Activated T-cell treated with anti-CD3 and anti-CD28 coated beads, Interleukin-2, amount 50 U/mL, for 1 hour (primary cell): ENCODE measurements around the gene DQX1.
"Not testable (repeated sequence)": the region's sequence is repeated elsewhere in the genome, so short reads cannot be mapped to it uniquely, and the experiment has no call there.

ENCODE experiments used
- DNase-seq: peaks from one replicate; pipeline ENCODE4 v3.0.0-alpha.2; 2020

The DQX1 gene

DNA sequence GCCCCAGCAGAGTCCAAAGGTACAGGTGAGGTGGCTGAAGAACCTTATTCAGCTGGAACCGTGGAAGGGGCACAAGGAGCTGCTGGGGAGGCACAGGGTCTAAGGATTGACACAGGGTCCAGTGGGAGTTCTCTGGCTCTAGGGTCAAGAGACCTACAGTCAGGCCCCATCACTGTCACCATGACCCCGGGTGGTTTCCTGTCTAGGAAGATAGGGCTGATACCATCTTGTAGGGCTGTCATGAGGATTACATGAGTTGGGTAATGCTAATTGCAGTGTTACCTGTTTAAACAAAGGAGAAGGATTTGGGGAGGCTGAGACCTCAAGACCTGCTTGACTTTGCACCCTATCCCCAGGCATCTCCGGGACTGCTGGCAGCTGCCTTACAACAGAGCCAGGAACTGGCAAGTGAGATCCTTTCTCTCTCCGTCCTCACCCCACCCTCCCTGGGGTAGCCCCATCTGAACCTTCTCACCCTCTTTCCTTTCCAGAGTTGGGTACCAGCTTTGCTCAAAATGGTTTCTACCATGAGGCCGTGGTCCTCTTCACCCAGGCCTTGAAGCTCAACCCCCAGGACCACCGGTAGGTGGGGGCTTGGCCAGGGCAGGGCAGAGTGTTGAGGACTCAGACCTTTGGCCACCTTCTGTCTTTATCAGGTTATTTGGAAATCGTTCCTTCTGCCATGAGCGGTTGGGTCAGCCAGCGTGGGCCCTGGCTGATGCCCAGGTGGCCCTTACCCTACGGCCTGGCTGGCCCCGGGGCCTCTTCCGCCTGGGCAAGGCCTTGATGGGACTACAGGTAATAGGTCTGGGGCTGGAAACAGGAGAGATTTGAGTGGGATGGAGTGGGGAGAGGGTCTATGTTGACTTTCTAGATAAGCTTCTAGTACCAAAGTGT is 34.1 kb downstream of the DQX1 start:
- DNase-seq = no peak

DNA sequence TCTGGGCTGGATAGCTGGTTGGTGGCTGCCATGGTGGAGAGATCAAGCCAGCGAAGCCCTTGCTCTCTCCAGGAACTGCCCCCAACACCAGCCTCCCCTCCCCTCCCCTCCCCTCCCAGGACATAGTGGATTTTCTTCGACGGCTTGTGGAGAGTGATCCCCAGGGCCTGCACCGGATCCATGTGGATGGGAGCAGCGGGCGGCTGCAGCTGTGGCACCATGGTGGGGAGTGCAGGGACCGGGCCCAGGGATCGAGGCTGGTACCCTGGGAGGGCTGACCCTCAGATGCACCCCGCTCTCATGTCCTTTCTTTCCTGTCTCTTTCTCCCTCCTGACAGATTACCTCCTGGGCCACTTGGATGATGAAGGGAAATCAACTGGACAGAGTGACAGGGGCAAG is 36.1 kb downstream of the DQX1 start:
- DNase-seq = no peak

DNA sequence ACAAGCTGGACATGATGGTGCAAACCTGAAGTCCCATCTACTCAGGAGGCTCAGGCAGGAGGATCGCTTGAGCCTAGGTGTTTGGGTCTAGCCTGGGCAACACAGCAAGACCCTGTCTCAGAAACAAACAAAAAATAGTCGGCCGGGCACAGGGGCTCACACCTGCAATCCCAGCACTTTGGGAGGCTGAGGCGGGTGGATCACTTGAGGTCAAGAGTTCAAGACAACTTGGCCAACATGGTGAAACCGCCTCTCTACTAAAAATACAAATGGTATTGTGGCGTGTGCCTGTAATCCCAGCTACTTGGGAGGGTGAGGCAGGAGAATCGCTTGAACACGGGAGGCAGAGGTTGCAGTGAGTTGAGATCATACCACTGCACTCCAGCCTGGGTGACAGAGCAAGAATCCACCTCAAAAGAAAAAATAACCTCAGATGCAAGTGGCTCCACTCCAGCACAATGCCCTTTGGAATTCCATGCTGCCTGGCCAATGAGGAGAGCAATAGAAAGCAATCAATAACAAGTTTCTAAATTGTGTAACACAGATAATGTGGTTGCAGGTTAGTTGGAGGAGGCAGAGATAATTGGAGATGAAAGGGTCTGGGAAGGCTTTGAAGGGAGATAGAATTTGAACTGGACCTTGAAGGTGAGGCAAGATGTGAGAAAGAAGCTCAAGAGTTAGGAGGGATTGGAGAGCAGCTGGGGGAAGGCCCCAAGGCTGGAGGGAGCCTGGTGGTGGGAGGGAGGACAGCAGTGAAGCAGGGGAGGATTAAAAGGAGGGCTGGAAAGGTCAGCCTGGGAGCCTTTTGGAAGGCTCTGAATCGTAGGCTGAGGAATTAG is 37.2 kb downstream of the DQX1 start:
- DNase-seq = no peak

DNA sequence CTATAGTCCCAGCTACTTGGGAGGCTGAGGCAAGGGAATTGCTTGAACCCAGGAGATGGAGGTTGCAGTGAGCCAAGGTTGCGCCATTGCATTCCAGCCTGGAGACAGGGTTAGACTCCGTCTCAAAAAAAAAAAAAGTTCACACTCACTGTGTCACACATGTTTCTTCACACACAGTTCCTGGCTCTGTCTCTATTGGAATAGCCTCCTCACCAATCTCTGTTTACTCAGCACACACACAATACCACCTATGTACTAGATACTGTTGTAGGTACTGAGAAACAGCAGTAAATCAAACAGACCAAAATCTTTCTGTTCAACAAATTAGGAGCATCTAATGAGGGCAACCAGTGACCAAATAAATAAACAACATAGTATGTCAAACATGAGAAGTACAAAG is 39.9 kb downstream of the DQX1 start:
- no peak for DNase-seq

DNA sequence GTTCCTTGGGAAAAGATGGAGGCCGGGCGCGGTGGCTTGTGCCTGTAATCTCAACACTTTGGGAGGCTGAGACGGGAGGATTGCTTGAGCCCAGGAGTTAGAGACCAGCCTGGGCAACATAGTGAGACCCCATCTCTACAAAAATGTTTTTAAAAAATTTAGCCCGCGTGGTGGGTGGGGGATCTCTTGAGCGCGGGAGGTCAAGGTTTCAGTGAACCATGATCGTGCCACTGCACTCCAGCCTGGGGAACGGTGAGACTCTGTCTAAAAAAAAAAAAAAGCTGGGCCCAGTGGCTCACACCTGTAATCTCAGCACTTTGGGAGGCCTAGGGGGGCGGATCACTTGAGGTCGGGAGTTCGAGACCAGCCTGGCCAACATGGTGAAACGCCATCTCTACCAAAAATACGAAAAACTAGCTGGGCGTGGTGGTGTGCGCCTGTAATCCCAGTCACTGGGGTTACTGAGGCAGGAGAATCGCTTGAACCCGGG is 42.3 kb downstream of the DQX1 start:
- not testable (repeated sequence) for DNase-seq

DNA sequence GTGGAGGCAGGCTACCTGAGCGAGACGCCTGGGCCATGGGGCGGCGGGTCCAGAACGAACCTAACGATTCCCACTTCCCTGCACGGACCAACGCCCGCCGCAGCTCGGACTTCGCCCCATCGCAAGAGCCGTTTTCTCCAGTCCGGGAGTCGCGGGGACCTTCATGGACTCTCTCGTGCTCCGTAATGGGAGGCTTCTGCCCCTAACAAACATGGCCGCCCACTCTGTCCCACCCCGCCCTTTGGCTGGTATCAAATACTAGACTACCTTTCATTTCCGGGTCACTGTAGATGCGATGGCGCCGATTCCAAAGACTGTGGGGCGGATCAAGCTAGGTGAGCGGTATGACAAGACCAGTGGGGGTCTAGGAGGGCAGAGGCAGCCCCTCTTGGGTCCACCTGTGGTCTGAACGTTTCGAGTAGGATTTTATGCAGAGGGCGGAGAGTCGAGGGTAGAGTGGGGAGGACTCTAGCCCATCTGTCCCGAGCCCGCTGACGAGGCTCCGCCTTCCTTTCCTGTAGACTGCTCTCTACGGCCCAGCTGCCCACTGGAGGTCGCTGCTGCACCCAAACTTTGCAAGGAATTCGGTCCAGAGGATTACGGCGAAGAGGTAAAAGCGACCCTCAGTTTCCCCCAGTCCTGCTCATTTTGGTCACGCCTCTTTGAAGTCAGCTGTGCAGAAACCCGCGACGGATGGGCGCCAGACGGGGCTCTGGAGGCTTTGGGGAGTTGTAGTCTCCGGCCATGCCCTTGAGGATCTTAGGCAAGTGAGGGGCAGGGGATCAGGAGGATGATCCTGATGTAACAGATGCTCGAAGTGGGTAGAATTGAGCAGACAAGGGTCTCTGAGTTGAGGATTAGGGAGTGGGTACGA is 43.0 kb downstream of the DQX1 start, which contains the start of the genes CCDC142 and TTC31:
TSS of gene CCDC142 (minus strand) at position 198 of the 874 bp plus-strand sequence. CDS start at position 37, 161 bp downstream.
TSS of gene TTC31 (plus strand) at position 281 of the 874 bp plus-strand sequence. CDS start at position 296, 15 bp downstream.
- peak; percentile 89 for DNase-seq

DNA sequence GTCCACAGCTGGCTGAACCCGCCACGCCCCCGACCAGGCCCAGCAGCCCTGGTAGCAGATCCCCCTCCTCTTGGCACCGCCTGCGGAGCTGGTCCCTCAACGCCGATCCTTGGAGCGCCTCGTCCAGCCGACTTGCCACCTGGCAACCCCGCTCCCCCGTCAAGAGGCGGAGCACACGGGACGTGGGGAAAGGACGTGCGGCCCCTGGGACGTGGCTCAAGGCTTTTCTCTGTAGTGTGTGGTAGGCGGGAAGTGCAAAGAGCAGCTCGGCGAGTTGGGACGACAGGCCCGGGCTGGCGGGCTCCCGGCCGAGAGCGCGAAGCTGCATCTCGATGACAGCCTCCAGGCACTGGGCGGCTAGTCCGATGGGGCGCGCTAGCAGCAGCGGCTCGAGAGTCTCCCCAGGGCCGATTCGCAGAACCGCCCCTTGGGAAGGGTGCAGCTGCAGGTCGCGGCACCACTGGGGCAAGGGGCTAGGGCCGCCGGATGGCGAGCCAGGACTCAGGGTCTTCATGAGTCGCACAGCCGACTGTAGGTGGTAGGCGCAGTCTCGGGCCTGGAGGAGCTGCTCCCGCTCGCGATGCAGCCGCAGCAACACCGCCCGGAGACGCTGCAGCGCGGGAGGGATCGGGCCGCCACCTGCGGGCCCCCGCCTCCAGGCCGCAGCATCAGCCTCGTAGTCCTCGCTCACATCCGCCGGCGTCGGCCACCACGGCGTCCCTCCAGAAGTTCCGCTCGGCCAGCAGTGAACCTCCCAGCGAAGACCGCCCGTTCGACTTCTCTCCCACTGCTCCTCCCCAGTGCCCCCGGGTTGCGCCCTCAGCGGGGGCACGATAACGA is 43.9 kb downstream of the DQX1 start:
- DNase-seq = no peak

DNA sequence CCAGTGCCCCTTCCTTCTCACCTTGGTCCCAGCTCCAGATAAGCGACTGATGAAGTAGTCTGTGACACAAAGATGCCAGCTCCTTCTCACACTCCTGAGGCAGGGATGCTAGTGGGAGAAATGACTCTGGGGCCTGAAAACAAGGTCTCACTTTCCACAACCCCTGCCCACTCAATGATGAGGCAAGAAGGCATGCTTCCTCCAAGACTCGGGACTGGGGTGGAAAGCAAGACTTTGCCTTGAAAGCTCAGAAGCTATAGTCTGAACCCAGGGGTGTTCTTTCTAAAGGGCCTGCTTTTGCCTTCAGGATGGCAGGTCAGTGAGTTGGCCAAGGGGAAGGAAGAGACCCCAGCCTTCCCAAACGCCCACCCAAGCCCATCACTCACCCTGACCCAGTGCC is 44.6 kb downstream of the DQX1 start:
- no peak for DNase-seq

DNA sequence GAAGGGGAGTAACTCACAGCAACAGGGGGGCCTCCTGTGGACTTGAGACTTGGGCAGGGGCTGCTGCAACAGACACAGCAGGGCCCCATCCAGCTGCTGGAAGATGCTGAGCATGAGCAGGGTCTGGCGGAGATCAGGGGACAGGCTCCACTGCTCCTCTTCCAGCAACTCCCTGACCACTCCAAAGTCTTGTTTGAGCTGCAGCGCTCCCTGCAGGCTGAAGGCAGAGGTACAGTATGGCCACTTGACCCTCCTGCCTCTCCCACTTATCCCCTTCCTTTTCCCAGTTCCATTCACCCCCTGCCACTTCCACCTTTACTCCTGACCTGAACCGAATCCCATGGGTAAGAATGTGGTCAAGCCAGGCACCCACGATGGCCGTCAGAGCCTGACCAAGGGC is 51.1 kb downstream of the DQX1 start:
- DNase-seq = no peak

DNA sequence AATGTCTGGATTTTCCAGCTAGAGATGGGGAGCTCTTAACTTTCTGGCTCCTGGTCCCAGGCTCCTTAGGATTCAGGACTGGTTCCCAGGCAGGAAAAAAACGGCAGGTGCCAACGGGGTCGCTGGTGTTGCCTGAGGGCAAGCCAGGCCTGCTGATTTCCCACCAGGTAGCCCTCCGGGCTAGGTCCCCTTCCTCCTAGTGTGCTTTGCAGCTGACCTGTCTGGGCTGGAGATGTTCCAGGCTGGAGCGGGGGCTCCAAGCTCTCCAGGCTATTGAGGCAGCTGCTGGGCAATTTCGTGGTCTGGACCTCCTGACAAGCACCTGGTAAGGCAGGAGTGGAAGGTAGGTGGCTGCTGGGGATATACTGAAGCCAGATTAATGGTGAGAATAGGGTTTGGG is 51.5 kb downstream of the DQX1 start:
- no peak for DNase-seq

DNA sequence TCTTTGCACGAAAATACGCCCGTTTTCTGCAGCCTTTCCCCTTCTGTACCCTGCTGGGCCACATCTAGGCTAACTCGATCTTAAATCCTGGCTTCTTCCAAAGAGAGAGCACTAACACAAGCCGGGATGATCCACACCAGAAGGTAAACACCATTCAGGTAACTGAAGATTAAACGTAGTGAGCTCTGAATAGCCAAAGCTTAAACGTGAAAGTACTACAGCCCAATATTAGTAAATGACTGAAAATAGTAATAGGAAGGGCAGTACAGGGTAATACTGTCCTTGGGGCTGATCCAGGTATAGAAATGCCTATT is 53.1 kb downstream of the DQX1 start:
- no peak for DNase-seq

DNA sequence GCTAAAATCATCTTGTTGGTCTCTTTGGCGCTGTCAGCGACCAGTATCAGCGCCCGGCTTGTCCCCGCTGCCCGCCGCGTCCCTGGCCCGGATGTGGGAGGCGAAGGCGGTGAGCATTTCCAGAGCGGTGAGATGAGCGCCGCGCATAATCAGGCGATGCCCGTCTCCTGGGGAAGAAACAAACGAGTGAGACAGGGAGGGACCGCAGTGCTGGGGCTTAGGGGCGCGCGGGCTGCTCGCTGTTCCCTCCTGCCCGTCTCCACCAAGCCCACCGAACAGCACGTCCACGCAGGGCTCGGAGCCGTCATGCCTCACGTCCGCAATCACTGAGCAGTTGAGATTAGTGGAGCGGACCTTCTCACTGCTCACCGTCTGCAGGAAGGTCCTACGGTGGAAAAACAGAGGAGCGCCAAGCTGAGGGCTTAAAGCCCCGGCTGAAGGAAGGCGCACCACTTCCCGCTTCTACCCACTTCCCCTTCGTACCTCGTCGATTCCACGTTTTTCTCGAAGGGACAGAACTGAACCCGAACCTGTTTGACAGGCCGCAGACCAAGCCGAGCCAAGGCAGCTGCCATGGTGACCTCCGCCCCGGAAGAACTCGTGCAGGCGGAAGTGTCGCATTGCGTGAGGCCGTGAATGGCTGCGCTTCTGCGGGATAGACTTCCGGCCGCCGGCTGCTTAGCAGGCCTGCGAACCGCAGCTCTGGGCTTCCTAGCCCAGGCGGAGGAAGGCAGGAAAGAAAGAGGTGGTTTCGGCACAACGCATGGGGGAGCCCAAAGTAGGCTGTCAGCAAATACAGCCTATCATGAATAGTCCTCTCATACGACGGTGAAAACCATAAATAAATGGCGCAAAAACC is 53.7 kb downstream of the DQX1 start, which contains the start of gene MRPL53:
TSS of gene MRPL53 (minus strand) at position 595 of the 859 bp plus-strand sequence. CDS start at position 575, 20 bp downstream.
- DNase-seq = peak; percentile 97

DNA sequence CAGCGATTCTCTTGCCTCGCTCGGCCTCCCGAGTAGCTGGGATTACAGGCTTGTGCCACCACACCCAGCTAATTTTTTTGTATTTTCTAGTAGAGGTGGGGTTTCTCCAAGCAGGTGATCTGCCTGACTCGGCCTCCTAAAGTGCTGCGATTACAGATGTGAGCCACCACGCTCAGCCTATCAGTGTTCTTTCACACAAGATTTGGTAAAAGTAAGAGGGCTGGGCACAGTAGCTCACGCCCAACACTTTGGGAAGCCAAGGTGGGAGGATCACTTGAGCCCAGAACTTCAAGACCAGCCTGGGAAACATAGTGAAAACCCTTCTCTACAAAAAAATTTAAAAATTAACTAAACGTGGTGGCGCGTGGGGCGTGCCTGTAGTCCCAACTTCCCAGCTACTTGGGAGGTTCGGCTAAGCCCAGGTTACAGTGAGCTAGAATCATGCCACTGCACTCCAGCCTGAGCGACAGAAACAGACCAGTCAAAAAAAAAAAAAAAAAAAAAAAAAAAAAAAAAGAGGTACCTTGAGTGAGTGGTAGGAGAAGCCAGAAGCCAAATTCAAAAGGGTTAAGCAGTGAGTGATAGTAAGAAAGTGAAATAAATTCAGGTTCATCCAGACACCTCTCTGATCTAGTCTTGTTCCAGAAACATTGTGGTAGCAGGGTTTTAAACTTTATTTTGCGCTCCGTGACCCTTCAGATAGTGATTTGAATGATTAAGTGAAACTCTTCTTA is 54.5 kb downstream of the DQX1 start:
- no peak for DNase-seq

DNA sequence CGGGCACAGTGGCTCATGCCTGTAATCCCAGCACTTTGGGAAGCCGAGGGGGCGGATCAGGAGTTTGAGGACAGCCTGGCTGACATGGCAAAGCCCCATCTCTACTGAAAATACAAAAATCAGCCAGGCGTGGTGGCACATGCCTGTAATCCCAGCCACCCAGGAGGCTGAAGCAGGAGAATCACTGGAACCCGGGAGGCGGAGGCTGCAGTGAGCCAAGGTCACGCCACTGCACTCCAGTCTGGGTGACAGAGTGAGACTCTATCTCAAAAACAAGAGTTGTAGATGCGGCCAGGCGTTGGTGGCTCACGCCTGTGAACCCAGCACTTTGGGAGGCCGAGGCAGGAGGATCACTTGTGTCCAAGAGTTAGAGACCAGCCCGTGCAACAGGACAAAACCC is 55.3 kb downstream of the DQX1 start:
- DNase-seq = not testable (repeated sequence)
